ENCODE measurements around the gene MTHFR.

The MTHFR gene

DNA sequence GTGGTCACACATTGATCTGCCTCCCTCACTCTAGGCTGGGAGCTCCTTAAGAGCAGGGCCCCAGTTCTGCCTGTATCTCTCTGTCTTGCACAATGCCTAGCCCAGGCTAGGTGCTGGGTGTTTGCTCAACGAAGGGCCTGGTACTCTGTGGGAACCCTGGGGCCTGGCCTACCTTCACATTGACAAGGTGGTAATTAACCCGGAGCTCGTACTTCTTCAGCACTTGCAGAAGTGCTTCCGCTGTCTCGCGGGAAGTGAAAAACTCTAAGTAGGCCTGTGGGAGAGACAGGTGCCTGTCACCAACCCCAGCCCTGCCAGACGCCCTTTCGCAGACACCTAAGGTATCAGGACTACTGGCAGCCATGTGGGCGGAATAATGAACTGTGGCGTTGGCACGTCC is 13.7 kb downstream of the MTHFR start:
- H3K36me3 ChIP-seq (ENCODE audit: control insufficient read depth, insufficient read depth, low read length), result peaks cover 22% of the 10 kb centered on the region
- H3K27me3 ChIP-seq (replicated peaks; ENCODE audit: control insufficient read depth, insufficient read depth, low read length), result no peaks in the 10 kb centered on the region
- H3K4me3 ChIP-seq (replicated peaks; ENCODE audit: low read depth, low read length), result no peak overlapping the region
- DNase-seq (ENCODE audit: extremely low read depth, insufficient read length), result no peak
- TF ChIP-seq CTCF (IDR thresholded peaks at IDR 0.05; ENCODE audit: insufficient read depth, low read length, poor library complexity, severe bottlenecking), result no peak

DNA sequence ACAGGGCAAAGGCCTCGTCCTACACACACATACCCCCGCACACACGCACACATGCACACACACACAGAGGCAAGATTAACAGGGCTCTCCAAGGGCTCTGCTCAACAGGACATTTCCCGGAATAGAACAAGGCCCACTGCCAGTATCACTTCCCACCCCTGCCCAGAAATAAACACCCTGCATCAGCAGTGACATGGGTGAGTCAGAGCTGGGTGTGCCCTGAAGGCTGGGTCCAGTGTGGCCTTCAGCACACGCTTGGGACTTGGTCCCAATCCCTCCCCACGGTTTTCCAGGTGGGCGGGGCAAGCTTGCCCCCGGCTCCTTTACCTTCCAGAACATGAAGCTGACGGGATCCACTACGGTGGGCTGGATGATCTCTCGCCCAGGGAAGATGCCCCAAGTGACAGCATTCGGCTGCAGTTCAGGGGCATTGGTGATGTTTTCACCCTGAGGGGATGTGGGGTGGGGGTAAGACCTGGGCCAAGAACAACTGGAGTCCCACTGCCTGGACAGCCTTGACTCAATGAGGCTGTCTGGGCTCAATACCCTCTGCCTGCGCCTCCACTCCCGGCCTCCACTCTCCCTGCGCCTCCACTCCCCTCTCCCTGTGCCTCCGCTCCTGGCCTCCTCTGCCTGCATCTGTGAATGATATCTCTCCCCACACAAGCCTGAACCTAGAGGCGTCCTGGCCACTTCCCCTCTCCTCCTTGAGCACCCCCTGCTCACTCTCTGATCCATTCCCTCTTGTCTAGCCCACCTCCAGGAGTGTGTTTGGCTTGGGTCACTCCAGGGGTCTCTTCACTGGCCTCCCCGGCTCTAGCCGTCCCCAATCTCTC is 14.7 kb downstream of the MTHFR start:
- Histone ChIP-seq H3K36me3 (ENCODE audit: control insufficient read depth, insufficient read depth, low read length) (peaks cover 18% of the 10 kb centered on the region), H3K27me3 (replicated peaks; ENCODE audit: control insufficient read depth, insufficient read depth, low read length) (no peaks in the 10 kb centered on the region), H3K4me3 (replicated peaks; ENCODE audit: low read depth, low read length) (no peak overlapping the region)
- TF ChIP-seq CTCF (IDR thresholded peaks at IDR 0.05; ENCODE audit: insufficient read depth, low read length, poor library complexity, severe bottlenecking), result no peak
- no peak for DNase-seq (ENCODE audit: extremely low read depth, insufficient read length)

DNA sequence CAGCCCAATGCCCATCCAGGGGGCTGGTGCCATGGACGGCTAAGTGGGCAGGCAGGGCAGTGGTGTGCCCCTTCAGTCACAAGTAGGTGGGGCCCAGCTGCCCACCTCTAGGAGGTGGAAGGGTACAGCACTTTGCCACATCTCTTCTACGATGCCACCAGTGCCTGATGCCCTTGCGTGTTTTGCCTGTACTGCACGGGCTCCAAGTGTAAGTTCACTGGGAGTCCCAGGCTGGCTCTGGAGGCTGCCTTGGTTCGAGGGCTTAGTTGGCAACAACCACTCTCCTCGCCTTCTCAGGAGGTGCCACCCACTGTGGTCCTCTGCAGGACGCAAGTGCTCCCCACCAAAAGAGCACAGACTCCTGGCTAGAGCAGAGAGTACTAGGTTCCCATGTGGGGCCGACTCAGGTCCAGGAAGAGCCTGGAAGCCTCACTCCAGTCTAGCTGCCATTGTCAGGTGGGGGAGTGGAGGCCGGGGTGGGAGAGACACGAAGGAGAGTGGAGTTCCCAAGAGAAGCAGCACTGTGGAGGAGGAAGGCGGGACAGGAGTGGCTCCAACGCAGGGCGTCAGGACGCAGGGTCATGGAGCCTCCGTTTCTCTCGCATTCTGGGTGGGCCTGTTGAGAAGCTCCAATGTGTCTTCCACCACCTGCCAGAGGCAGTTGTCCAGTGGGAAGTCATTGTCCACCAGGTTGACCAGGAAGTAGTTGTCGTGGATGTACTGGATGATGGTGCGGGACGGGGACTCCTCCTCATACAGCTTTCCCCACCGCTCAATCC is 15.5 kb downstream of the MTHFR start:
- H3K4me3 ChIP-seq (replicated peaks; ENCODE audit: low read depth, low read length), result no peak overlapping the region
- no peak for DNase-seq (ENCODE audit: extremely low read depth, insufficient read length)
- TF ChIP-seq CTCF (IDR thresholded peaks at IDR 0.05; ENCODE audit: insufficient read depth, low read length, poor library complexity, severe bottlenecking), result no peak
- H3K36me3 ChIP-seq (ENCODE audit: control insufficient read depth, insufficient read depth, low read length), result peaks cover 16% of the 10 kb centered on the region
- H3K27me3 ChIP-seq (replicated peaks; ENCODE audit: control insufficient read depth, insufficient read depth, low read length), result no peaks in the 10 kb centered on the region

GRCh38 chr1:11789126-11790067 is 16.4 kb downstream of the MTHFR start:
- H3K36me3 ChIP-seq (ENCODE audit: control insufficient read depth, insufficient read depth, low read length), result peaks cover 13% of the 10 kb centered on the region
- TF ChIP-seq CTCF (IDR thresholded peaks at IDR 0.05; ENCODE audit: insufficient read depth, low read length, poor library complexity, severe bottlenecking), result no peak
- H3K4me3 ChIP-seq (replicated peaks; ENCODE audit: low read depth, low read length), result no peak overlapping the region
- no peaks in the 10 kb centered on the region for H3K27me3 ChIP-seq (replicated peaks; ENCODE audit: control insufficient read depth, insufficient read depth, low read length)
- no peak for DNase-seq (ENCODE audit: extremely low read depth, insufficient read length)

- DNase-seq (ENCODE audit: extremely low read depth, insufficient read length), result no peak
- H3K36me3 ChIP-seq (ENCODE audit: control insufficient read depth, insufficient read depth, low read length), result peaks cover 8% of the 10 kb centered on the region
- H3K27me3 ChIP-seq (replicated peaks; ENCODE audit: control insufficient read depth, insufficient read depth, low read length), result no peaks in the 10 kb centered on the region
- no peak for TF ChIP-seq CTCF (IDR thresholded peaks at IDR 0.05; ENCODE audit: insufficient read depth, low read length, poor library complexity, severe bottlenecking)
- no peak overlapping the region for H3K4me3 ChIP-seq (replicated peaks; ENCODE audit: low read depth, low read length)
These were observed 17.2 kb downstream of the MTHFR start for GRCh38 chr1:11788549-11789053.

All from GM06990 (cell line).